Right lobe of liver (tissue), 6 donors: ENCODE results near the gene CYGB. TPM values are rescaled to one million over a fixed set of nuclear protein-coding genes. Genes with fewer than 3 reads are reported as not detected.
A peak's percentile ranks its signal among the peaks of the same experiment; 100 is the strongest.

Experiments
- ATAC-seq, 4 donors: fragments of 200-7000 bp; cut with Tn5 transposase; one replicate each; pipeline ENCODE4 v1.9.1; 2020; ENCODE audit warnings: mild to moderate bottlenecking in 4 of 4, moderate library complexity in 4 of 4
- DNase-seq, 3 donors: peaks; one replicate each; pipeline ENCODE4 v3.0.0-alpha.2; 2020
- H3K27ac ChIP-seq, 3 donors: fragments of 200-600 bp; one replicate each; pipeline ENCODE4 v1.8.0; 2022
- H3K27me3 ChIP-seq, 2 donors: fragments of 200-600 bp; one replicate each; pipeline ENCODE4 v1.8.0; 2022
- H3K36me3 ChIP-seq, 4 donors: fragments of 200-600 bp; sonication (generic) in 1 of 4; one replicate each; pipeline versions ENCODE4 v1.5.1 to v1.8.0; 2017 to 2022; ENCODE audit warnings: control low read depth in 1 of 4
- H3K4me1 ChIP-seq, 4 donors: fragments of 200-600 bp; sonication (generic) in 1 of 4; one replicate each; pipeline versions ENCODE4 v1.5.1 to v1.8.0; 2017 to 2022; ENCODE audit warnings: control low read depth in 1 of 4
- H3K4me3 ChIP-seq, 3 donors: fragments of 200-600 bp; one replicate each; pipeline ENCODE4 v1.8.0; 2022
- H3K9me3 ChIP-seq, 4 donors: fragments of 200-600 bp; sonication (generic) in 1 of 4; one replicate each; pipeline versions ENCODE4 v1.5.1 to v1.8.0; 2017 to 2022; ENCODE audit warnings: control low read depth in 1 of 4
- POLR2A ChIP-seq: fragments of 450-650 bp; IDR thresholded peaks from one replicate; pipeline ENCODE4 v1.6.1; 2017; ENCODE audit warnings: antibody characterized with exemption, mild to moderate bottlenecking
- WGBS: methylation state at CpG from one replicate; pipeline ENCODE4 v1.1.6; 2018; ENCODE audit warnings: low coverage, low lambda C conversion rate; ENCODE audit not compliant: insufficient coverage; ENCODE audit errors: missing lambda C conversion rate; 5-methylcytosine and 5-hydroxymethylcytosine counted together
- intact Hi-C, 2 donors: fragments of 100-400 bp; cut with DNase I; formaldehyde crosslinking; loops; one replicate each; pipeline versions ENCODE4 v1.11.2 to v1.14.1; 2022
- total RNA-seq, 6 experiments: library from RNA; depleted of rRNA in 2 of 6; stranded (reverse); fragments of >200 nt in 2 of 6; fragmentation: NEBNext Ultra II Directional in 3 of 6; extraction: Animal tissue kit (Norgen Biotek cat#: 25700) in 3 of 6; gene quantifications; one replicate each; pipeline versions ENCODE4 v1.1.0 to v1.2.4, GENCODE V29; 2016 to 2023
- TF ChIP-seq, protein P1 (sequence below), 4 donors: fragments of 200-600 bp in 3 of 4; fragments of 450-650 bp in 1 of 4; IDR thresholded peaks; one replicate each; pipeline versions ENCODE4 v1.5.1 to v1.8.0; 2016 to 2022; ENCODE audit warnings: antibody characterized with exemption in 4 of 4, mild to moderate bottlenecking in 2 of 4
- donor health status: DM: no; HTN: yes; CAD: no.
- donor health status: DM: no; HTN: no; CAD: no.
- donor health status: DM: no; HTN: no; CAD: no.
- donor health status: DM: no; HTN: yes; CAD: no.
- donor health status: DM: no; HTN: yes; CAD: no.

The CYGB gene
- total RNA-seq, 6 experiments from 2014 or later: 1.8 to 4.1 (median 3.1) TPM

- H3K4me1 ChIP-seq: peaks cover 0 to 14% (median 3%) of the 10 kb centered on the region in 4 donors
- TF ChIP-seq POLR2A: no peak
- intact Hi-C loops: no loop called here
- H3K27me3 ChIP-seq: no peaks in the 10 kb centered on the region
- DNase-seq: no peak
- ATAC-seq: no peak
- H3K36me3 ChIP-seq: no peaks in the 10 kb centered on the region
- H3K4me3 ChIP-seq: no peak overlapping the region
- H3K9me3 ChIP-seq: no peaks in the 10 kb centered on the region
- WGBS: 93% methylated on average over 8 of the region's 9 CpGs
- no peak overlapping the region for H3K27ac ChIP-seq
Observed at GRCh38 chr17:76538941-76539570, 1.5 kb upstream of the CYGB start.

GRCh38 chr17:76538281-76538931 lies 897 bp upstream of the CYGB start:
- peak in 1 of 3 donors; percentile 52 for DNase-seq
- H3K36me3 ChIP-seq: no peaks in the 10 kb centered on the region
- H3K4me3 ChIP-seq: peak overlapping the region in 2 of 3 donors; percentile 16 to 37
- ATAC-seq: no peak
- H3K9me3 ChIP-seq: no peaks in the 10 kb centered on the region
- no peaks in the 10 kb centered on the region for H3K27me3 ChIP-seq
- H3K27ac ChIP-seq: no peak overlapping the region
- intact Hi-C loops: no loop called here
- WGBS: 74% methylated on average over 4 of the region's 37 CpGs
- TF ChIP-seq POLR2A: no peak
- TF ChIP-seq, protein P1, sequence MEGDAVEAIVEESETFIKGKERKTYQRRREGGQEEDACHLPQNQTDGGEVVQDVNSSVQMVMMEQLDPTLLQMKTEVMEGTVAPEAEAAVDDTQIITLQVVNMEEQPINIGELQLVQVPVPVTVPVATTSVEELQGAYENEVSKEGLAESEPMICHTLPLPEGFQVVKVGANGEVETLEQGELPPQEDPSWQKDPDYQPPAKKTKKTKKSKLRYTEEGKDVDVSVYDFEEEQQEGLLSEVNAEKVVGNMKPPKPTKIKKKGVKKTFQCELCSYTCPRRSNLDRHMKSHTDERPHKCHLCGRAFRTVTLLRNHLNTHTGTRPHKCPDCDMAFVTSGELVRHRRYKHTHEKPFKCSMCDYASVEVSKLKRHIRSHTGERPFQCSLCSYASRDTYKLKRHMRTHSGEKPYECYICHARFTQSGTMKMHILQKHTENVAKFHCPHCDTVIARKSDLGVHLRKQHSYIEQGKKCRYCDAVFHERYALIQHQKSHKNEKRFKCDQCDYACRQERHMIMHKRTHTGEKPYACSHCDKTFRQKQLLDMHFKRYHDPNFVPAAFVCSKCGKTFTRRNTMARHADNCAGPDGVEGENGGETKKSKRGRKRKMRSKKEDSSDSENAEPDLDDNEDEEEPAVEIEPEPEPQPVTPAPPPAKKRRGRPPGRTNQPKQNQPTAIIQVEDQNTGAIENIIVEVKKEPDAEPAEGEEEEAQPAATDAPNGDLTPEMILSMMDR (IDR thresholded peaks at IDR 0.05): no peak
- peaks cover 0 to 14% (median 3%) of the 10 kb centered on the region in 4 donors for H3K4me1 ChIP-seq

DNA sequence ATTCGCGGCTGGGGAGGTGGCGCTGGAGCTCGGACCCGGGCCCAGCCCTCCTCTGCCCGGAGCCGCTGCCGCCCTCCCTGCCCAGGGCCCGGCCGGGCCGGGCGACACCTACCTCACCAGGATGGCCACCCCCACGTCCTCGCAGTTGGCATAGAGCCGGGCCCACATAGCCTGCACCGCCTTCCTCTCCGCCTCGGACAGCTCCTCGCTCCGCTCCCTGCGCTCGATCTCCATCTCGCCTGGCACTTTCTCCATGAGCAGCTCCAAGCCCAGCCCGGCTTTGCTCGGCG lies 276 bp downstream of the CYGB start:
- Histone ChIP-seq H3K27me3 (no peaks in the 10 kb centered on the region), H3K4me1 (peaks cover 0 to 14% (median 3%) of the 10 kb centered on the region in 4 donors), H3K27ac (no peak overlapping the region), H3K36me3 (no peaks in the 10 kb centered on the region), H3K9me3 (no peaks in the 10 kb centered on the region), H3K4me3 (peak overlapping the region in 1 of 3 donors; percentile 2)
- intact Hi-C loops: no loop called here
- WGBS: no CpG with 5 or more reads among the region's 26 CpGs
- DNase-seq (no peak), ATAC-seq (no peak)
- no peak for TF ChIP-seq POLR2A
- TF ChIP-seq, protein P1 (IDR thresholded peaks at IDR 0.05): no peak

DNA sequence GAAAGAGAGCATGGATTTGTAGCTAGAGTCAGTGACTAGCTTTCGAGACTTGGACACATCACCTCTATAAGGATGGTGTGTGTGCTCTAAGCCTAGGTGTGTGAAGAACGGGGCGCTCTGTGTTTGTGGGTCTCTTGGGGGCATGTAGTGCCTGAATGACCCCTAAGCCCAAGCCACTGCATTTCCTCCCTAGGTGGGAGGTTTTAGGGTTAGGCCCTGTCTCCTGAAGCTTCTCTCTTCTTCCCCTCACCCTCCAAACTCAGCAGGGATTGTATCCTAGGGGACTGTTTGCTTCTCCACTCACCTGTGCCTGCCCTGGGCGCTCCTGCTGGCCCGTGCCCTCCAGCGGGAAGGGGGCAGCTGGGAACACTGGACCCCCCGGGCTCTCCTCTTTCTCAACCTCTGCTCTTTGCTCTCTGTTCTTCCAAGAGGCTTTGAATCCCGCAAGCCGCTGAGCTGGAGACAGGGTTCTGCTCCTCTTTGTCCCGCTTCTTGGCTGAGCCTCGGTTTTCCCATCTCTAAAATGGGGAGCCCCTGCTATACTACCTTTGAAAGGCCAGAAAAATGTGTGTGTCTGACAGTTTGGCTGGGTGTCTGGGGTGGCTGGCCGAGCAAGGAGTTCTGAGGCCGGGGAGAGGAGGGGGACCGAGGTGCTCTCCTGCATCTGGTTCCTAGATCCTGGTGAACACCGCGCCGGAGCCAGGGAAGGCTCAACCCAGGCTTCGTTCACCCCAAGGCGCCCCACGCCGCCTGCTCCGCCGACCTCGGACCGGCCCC lies 810 bp downstream of the CYGB start:
- WGBS: 53% methylated on average over 9 of the region's 25 CpGs
- Histone ChIP-seq H3K4me1 (peaks cover 0 to 14% (median 3%) of the 10 kb centered on the region in 4 donors), H3K36me3 (no peaks in the 10 kb centered on the region), H3K9me3 (no peaks in the 10 kb centered on the region), H3K4me3 (peak overlapping the region in 1 of 3 donors; percentile 2), H3K27ac (no peak overlapping the region), H3K27me3 (no peaks in the 10 kb centered on the region)
- no peak for DNase-seq
- ATAC-seq: no peak
- intact Hi-C loops: no loop called here
- TF ChIP-seq, protein P1 (IDR thresholded peaks at IDR 0.05): no peak
- no peak for TF ChIP-seq POLR2A
